Measurements from ENCODE around the gene EFNA3. TPM values are rescaled to one million over a fixed set of nuclear protein-coding genes. Genes with fewer than 3 reads are reported as not detected.

Gene EFNA3
- total and polyA plus RNA-seq, 9 of the 15 experiments (the other 6 are each of a cell fraction or from before 2014, with no cell fraction given) = 0.59 to 7.9 (median 4.7) TPM

GRCh38 chr1:155083865-155084721, 5.5 kb downstream of the EFNA3 start (continued):
- TF ChIP-seq GTF2F1 (IDR thresholded peaks at IDR 0.05; ENCODE audit: low read depth, low read length) (0 out of 2 replicates have a peak, but pooled peaks have one; percentile 17), ZHX1 (conservative IDR thresholded peaks at IDR 0.05; ENCODE audit: low read length) (no peak), ZNF124 (CRISPR knock-in tag; IDR thresholded peaks at IDR 0.05) (no peak), ZNF583 (CRISPR knock-in tag; IDR thresholded peaks at IDR 0.05) (no peak), ATF1 (CRISPR knock-in tag; IDR thresholded peaks at IDR 0.05) (no peak), ATF1 (tag; IDR thresholded peaks at IDR 0.05) (no peak), POLR2G (IDR thresholded peaks at IDR 0.05; ENCODE audit: low read depth, low read length) (no peak), RAD21 (CRISPR knock-in tag; conservative IDR thresholded peaks at IDR 0.05 in 1 of 2, IDR thresholded peaks at IDR 0.05 in 1 of 2) (peak; percentile 20 to 67; a peak in 3 of 4 replicates), OTX1 (CRISPR knock-in tag; IDR thresholded peaks at IDR 0.05) (no peak), FOXP4 (CRISPR knock-in tag; IDR thresholded peaks at IDR 0.05; ENCODE audit: borderline replicate concordance) (0 out of 2 replicates have a peak, but pooled peaks have one; percentile 46), E2F6 (IDR thresholded peaks at IDR 0.05; ENCODE audit: borderline replicate concordance in 1 of 2, extremely low read depth in 1 of 2, insufficient read depth in 1 of 2, insufficient read length in 1 of 2, low read depth in 1 of 2, low read length in 1 of 2, poor library complexity in 1 of 2, severe bottlenecking in 1 of 2) (peak in 1 of 2 experiments; percentile 18), NUFIP1 (IDR thresholded peaks at IDR 0.05; ENCODE audit: partially characterized antibody) (no peak), C11orf30 (IDR thresholded peaks at IDR 0.05; ENCODE audit: low read depth) (no peak), JUNB (CRISPR knock-in tag; conservative IDR thresholded peaks at IDR 0.05) (no peak), ESRRB (CRISPR knock-in tag; IDR thresholded peaks at IDR 0.05; ENCODE audit: borderline replicate concordance) (no peak), DEAF1 (CRISPR knock-in tag; IDR thresholded peaks at IDR 0.05) (no peak), CTCF (IDR thresholded peaks at IDR 0.05 in 2 of 3, conservative IDR thresholded peaks at IDR 0.05 in 1 of 3; ENCODE audit: insufficient read depth in 2 of 3, low read depth in 1 of 3, low read length in 3 of 3) (peak; percentile 38 to 73 (median 68); a peak in 5 of 6 replicates)
